SH-SY5Y (cell line): ENCODE measurements around the gene TCL1B.

Source experiments
- GATA2 ChIP-seq: IDR thresholded peaks from 2 replicates; pipeline ENCODE4 v1.6.1; 2011; ENCODE audit warnings: mild to moderate bottlenecking, low read depth, low read length
- GATA3 ChIP-seq: IDR thresholded peaks from 2 replicates; pipeline ENCODE4 v1.6.1; 2011; ENCODE audit warnings: low read depth, mild to moderate bottlenecking, low read length, moderate library complexity

Gene TCL1B

DNA sequence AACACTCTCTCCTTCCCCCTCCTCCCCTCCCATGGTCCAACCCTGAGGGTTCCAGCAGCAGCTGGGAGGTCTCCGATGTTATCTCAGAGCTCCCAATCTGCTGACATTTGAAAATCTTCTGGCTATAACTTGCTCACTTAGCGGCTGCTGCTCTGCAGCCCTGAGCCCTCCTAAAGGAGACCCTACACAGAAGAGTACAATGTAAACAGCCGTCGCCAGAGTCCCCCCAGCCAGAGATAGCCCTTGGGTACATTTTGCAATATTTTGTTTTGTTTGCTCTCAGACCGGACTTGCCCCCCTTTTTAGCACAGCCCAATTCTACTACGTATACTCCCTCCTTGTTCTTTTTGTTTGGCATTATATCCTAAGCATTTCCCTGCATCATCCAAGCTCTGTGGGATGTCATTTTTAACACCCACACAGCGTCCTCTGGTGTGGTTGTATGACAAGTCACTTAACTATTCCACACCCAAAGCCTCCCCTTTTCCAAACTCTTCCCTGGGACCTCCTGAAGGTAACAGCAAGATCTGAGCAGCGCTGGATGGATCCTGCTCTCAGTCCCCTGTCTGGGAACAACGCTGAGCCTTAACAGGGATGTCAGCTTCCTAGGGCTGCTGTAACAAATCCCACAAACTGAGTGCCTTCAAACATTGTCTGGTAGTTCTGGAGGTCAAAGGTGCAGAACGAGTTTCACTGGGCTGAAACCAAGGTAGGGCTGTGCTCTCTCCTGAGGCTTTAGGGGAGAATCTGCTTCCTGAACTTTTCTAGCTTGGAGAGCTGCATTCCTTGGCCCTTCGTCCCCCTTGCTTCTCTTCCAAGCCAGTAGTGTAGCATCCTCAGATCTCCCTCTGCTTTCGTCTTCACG lies 25.3 kb upstream of the TCL1B start:
- TF ChIP-seq GATA2 (peak; percentile 63), GATA3 (no peak)

DNA sequence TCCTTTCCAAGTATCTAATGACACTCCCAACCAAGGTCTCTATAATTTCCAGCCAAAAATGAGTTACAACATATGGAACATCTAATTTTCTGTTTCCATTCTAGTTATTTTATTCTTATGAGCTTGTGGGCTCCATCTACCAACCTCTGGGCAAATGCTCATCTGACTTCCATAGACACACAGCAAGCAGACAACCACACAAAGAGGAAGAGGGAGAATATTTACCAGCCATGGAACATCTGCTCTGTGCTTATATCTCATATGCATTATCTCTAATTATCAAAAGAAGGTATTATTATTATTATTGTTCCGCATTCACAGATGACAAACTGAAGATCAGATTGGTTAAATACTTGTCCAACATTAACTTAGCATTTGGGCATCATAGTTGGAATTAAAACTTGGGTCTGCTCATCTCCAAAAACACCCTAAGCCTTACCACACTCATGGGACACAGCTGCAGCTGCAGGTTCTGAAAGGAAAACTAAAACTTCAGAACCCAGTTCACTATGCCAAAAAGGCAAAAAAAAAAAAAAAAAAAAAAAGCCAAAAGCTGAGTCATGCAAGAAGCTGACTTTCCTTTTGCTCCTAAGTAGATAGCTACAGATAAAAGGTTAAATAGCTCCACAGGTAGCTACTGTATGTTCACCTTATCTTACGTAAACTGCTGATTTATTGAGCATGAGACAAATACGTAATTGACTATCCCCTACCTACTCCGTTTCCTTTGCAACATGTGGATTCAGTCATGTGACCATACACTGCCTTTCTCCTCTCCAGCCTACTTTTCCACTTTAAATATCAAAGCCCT lies 23.6 kb upstream of the TCL1B start:
- TF ChIP-seq GATA3 (no peak), GATA2 (no peak)

DNA sequence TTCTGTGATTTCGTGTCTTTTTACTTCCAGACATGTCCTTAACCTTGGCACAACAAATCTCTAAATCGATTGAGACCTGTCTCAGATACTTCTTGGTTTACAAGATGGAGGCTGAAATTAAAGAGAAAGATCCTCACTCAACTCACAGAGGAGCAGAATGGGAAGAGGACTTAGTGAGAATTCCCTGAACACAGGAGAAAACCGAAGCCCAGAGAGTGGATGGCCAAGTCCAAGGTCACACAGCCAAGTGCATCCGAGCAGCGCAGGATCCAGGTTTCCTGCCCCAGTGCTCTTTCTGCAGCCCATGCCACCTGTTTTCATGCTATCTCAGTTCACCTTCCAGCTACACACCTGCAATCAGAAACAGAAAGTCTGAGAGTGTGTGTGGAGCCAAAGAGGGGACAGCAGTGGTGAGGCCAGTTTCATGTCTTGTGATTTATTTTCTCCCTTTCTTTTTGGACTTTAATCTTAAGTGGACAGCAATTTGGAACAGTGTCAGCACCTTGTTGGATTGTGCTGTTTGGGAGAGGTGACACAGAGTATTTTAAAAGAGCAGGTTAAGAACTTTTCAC lies 22.9 kb upstream of the TCL1B start:
- TF ChIP-seq GATA2 = no peak
- no peak for TF ChIP-seq GATA3

DNA sequence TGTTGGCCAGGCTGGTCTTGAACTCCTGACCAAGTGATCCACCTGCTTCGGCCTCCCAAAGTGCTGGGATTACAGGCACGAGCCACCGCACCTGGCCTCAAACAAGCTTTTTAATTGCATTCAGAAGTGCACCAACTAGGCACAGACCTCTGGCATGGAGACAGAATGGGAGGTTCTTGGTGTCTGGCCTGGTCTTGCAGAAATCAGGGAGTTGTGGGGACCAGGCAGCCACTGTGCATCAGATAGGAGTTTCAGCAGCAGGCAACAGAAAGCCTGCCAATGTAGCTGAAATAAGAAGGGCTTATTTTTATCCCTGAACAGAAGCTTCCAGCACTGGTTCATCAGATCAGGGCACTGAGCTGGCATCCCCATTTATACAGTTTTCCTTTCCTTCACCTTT lies 22.2 kb upstream of the TCL1B start:
- TF ChIP-seq GATA3 (no peak), GATA2 (no peak)

DNA sequence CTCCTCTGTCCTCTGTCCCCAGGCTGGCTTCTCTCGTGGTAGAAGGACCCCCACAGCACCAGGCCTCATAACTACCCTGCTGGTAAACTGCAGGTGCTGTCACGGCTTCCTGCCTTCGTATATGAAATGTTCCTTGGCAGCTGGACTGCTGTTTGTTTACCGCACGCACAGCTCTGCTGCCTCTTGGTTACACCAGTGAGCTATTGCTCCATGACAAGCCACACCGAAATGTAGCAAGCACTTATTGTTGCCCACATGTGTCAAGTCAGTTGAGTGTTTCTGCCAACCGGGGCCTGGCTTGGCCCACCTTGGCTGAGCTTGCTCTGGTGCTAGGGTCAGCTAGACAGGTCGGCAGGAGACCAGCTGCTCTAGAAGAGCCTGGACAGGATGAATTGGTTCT lies 21.7 kb upstream of the TCL1B start:
- no peak for TF ChIP-seq GATA3
- TF ChIP-seq GATA2 = no peak

DNA sequence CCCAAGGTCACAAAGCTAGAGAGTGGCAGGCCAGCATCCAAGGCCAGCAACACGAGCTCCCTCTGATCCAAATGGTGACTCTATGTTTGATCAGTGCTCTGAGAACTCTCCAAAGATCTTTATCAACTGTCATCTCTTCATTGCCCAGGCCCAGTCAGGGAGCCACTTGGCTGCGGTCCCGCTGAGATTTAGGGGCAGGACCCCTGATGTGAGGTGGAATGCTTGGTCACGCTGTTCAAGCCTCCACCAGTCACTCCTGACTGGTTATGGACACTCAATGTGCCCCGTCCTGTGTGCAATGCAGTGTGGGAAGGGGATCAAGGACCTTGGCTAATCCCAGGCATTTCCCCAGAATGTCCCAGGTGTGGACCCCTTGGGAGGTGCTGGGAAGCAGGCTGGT lies 19.8 kb upstream of the TCL1B start:
- TF ChIP-seq GATA2 (no peak), GATA3 (no peak)

DNA sequence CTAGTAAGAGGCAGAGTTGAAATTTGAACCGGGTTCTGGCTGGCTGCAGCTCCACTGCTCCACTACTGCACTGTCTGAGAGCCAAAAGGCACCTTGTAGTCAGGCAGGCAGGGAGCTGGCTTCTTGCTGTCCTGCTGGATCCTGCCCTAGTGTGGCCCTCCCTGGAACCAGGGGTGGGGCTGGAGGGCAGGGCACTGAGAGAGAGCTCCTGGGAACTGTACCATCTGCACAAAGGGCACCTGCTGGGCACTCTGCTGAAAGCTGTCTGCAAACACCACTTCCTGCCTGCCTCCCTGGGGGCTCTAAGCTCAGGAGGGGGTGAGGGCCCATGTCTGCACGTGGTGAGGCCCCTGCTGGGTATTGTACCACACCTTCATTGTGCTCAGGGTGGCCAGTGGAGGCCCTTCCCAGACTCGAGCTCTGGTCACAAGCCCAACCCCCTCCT lies 19.0 kb upstream of the TCL1B start:
- no peak for TF ChIP-seq GATA2
- TF ChIP-seq GATA3 = no peak

DNA sequence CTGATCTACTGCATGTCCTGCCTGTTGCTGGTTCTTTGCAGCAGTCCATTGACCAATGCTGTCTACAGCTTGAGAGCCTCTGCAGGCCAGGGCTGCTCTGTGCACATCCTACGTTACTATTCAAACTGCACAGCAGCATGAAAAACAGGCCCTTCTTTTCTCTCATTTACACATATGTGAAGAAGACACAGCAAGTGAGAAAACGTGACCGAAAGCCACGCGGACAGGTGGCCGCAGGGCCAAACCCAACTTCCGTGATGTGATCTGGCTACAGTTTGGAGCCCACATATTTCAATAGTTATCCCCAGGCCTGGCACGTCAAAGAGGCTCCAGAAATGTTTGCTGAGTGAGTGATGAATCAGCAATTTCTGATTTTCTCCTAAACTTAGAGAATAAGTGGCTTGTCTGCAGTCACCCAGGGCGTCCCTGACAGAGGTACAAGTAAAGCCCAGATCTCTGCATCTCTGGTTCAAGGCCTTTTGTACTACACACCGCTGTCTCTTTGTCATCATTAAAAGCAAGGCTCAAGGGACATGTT lies 17.9 kb upstream of the TCL1B start:
- no peak for TF ChIP-seq GATA2
- TF ChIP-seq GATA3 = no peak

DNA sequence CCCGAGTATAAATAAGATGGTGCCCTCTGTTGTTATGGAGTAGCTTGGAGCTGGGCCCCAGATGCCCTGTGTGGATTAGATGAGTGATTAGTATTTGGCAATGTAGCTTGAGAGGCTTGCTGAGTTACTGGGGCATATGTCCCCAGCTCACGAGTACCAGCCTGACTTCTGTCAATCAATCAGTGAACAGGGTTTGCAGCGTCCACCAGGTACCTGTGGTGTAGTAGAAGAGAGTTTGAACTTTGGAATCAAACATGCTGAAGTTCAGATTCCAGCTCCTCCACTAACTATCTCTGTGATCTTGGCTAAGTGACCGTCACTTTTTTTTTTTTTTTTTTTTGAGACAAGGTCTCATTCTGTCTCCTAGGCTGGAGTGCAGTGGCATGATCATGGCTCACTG lies 11.6 kb upstream of the TCL1B start:
- no peak for TF ChIP-seq GATA2
- no peak for TF ChIP-seq GATA3

DNA sequence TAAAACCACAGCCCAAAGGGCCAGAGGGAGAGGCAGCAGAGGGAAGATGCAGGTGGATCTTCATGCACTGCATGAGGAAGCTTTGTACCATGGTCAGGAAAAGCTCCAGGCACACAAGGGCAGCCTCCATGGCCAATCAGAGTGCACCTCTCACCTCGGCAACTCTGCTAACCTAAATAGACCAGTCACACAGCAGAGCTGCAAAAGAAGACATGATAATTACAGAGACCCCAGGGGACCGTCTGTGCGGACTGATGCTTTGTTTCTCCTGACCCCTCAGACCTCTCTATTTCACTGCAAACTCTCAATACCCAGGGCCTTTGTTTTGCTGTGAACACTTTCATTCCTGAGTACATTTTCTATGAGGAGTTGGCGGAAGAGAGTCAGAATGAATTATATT lies 10.7 kb upstream of the TCL1B start:
- TF ChIP-seq GATA2 (no peak), GATA3 (no peak)

DNA sequence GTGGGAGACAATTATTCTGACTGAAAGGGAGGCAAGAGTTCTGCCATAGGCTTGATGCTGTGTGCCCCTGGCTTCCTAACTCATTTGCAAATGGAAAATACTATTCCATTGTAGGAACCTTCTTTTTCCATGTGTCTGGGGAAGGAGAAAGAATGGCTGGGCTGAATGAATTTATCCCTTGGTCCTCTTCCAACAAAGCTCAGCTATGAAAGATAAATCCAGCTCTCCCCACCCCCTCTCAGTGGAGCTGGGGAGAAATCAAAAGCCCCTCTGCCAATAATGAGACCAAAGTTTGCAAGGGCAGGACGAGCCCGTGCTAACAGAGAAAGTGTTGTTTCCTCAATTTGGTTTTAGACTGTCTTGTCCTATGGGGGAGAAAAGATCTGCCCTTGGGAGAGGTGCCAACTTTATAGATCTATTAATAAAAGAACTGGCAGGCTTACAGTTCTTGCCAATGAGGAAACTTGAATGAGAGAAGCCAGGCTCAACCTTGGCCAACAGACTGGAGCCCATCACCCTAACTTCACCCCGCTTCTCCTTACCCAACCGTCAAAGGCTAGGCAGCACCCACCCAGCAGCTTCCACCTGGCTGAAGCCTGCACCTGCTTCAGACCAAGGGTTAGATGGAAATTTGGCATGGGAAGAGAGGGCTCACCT lies 8.9 kb upstream of the TCL1B start:
- no peak for TF ChIP-seq GATA3
- TF ChIP-seq GATA2 = no peak

DNA sequence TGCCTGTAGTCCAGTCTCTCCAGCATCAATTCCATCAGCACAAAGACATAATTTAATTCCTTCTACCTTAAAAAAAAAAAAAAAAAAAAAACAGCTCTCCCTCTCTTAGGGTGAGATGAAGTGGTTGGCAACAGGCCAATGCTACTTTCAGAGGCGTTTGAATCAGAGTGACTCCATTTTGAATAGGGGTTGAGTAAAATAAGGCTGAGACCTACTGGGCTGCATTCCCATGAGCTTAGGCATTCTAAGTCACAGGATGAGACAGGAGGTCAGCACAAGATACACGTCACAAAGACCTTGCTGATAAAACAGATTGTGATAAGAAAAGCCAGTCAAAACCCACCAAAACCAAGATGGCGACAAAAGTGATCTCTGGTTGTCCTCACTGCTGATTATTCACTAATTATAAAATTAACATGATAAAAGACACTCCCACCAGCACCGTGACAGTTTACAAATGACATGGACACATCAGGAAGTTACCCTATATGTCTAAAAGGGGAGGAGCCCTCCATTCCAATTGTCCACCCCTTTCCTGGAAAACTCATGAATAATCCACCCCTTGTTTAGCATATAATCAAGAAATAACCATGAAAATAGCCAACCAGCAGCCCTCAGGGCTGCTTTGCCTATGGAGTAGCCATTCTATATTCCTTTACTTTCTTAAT lies 6.9 kb upstream of the TCL1B start:
- TF ChIP-seq GATA3 (no peak), GATA2 (no peak)

DNA sequence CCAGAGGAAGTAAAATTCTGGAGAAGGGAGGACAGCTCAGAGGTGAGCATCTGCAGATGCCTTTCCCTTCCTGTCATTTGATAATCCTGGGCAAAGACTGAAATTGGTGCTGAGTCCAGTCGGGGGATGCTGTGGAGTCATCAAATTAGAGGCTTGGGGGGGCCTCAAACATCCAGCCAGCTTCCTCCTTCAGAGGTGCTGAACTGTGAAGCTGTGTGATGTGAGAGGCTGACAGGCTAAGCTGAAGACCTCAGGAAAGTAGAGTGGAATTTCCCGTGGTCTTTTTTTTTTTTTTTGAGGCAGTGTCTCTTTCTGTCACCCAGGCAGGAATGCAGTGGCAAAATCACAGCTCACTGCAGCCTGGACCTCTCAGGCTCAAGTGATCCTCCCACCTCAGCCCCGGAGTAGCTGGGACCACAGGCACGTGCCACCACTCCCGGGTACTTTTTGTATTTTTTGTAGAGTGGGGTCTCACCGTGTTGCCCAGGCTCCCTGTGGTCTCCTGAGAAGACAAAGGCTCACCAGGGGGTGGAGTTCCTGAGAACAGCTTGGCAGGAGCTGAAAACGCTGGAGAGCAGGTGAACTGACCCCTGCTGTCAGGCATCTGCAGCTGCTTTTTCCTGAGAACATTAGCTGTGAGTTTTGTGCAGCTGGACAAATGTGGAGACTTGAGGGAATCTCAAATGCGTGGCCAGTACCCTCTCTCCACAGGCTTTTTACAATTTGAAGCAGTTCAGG lies 6.1 kb upstream of the TCL1B start:
- TF ChIP-seq GATA2 (no peak), GATA3 (no peak)
